ENCODE data around the gene ADGRL2.

ADGRL2 gene

GRCh38 chr1:81873946-81874345 is 73.2 kb downstream of the ADGRL2 start:
- in situ Hi-C loops (cut with HindIII; ENCODE audit: low pct_ligation_motif_present, low sequenced_read_pairs) = no loop called here
- no peak overlapping the region for H3K4me3 ChIP-seq (ENCODE audit: low read depth, low read length)
- no peaks in the 10 kb centered on the region for H3K27me3 ChIP-seq (replicated peaks)
- H3K27ac ChIP-seq = no peak overlapping the region
- no peak for DNase-seq
- TF ChIP-seq, protein P1, sequence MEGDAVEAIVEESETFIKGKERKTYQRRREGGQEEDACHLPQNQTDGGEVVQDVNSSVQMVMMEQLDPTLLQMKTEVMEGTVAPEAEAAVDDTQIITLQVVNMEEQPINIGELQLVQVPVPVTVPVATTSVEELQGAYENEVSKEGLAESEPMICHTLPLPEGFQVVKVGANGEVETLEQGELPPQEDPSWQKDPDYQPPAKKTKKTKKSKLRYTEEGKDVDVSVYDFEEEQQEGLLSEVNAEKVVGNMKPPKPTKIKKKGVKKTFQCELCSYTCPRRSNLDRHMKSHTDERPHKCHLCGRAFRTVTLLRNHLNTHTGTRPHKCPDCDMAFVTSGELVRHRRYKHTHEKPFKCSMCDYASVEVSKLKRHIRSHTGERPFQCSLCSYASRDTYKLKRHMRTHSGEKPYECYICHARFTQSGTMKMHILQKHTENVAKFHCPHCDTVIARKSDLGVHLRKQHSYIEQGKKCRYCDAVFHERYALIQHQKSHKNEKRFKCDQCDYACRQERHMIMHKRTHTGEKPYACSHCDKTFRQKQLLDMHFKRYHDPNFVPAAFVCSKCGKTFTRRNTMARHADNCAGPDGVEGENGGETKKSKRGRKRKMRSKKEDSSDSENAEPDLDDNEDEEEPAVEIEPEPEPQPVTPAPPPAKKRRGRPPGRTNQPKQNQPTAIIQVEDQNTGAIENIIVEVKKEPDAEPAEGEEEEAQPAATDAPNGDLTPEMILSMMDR (IDR thresholded peaks at IDR 0.05; ENCODE audit: low read depth, low read length, missing control alignments) = no peak
- no peaks in the 10 kb centered on the region for H3K36me3 ChIP-seq (replicated peaks)

DNA sequence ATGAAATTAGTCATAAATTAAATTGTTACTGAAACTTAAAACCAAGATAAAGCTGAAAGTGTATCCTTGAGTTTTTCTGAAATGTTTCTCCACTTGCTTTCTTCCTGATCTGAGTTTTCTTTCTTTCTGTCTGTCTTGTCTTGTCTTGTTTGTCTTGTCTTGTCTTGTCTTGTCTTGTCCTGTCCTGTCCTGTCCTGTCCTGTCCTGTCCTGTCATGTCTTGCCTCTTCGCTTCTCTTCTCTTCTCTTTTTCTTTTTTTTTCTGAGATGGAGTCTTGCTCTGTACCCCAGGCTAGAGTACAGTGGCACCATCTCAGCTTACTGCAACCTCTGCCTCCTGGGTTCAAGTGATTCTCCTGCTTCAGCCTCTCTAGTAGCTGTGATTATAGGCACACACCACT is 73.7 kb downstream of the ADGRL2 start:
- in situ Hi-C loops (cut with HindIII; ENCODE audit: low pct_ligation_motif_present, low sequenced_read_pairs) = no loop called here
- H3K4me3 ChIP-seq (ENCODE audit: low read depth, low read length) = no peak overlapping the region
- TF ChIP-seq, protein P1 (IDR thresholded peaks at IDR 0.05; ENCODE audit: low read depth, low read length, missing control alignments) = no peak

GRCh38 chr1:81874940-81875339 is 74.2 kb downstream of the ADGRL2 start:
- Histone ChIP-seq H3K4me3 (ENCODE audit: low read depth, low read length) (no peak overlapping the region), H3K36me3 (replicated peaks) (no peaks in the 10 kb centered on the region), H3K27me3 (replicated peaks) (no peaks in the 10 kb centered on the region), H3K27ac (no peak overlapping the region)
- in situ Hi-C loops (cut with HindIII; ENCODE audit: low pct_ligation_motif_present, low sequenced_read_pairs) = no loop called here
- DNase-seq = no peak
- TF ChIP-seq, protein P1 (IDR thresholded peaks at IDR 0.05; ENCODE audit: low read depth, low read length, missing control alignments) = no peak

More for the DNA sequence above, 73.7 kb downstream of the ADGRL2 start:
- H3K27me3 ChIP-seq (replicated peaks) = no peaks in the 10 kb centered on the region
- no peaks in the 10 kb centered on the region for H3K36me3 ChIP-seq (replicated peaks)
- DNase-seq = no peak
- no peak overlapping the region for H3K27ac ChIP-seq

DNA sequence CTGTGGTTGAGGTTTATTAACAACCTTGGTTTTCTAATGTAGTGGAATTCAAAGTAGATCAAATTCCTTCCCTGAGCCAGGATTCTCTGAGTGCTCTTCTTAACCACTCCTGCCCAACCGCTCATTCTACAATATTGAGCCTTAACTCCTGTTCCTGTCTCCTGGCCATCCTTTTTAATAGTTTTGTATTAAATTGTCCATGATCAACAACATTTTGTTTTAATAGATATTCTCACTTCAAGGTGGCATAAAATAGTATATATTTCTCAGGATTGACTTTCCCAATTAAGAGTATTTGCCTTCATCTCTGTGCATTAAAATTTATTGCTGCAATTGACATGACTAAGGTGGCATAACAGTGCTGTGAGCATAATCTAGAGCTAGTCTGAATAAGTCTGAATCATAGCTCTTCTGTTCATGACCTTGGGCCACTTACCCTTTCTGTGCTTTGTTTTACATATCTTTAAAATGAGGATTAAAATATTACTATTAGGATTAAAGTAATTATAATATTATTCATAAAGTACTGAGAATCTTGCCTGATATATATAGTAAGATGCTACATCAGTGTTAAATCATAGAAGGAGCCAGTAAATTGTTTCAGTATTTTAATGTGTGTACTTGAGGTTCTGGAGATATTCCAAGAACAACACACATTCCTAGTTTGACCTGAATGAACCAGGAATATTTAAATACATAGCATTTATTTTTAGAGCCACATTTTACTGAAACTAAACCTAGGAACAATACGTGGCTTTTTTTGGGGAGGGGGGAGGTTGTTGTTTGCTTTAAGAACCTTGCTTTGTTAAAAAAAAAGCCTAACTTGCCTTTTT is 76.4 kb downstream of the ADGRL2 start:
- in situ Hi-C loops (cut with HindIII; ENCODE audit: low pct_ligation_motif_present, low sequenced_read_pairs) = no loop called here
- Histone ChIP-seq H3K27ac (peak overlapping the region; percentile 11), H3K27me3 (replicated peaks) (no peaks in the 10 kb centered on the region), H3K36me3 (replicated peaks) (no peaks in the 10 kb centered on the region), H3K4me3 (ENCODE audit: low read depth, low read length) (no peak overlapping the region)
- DNase-seq = peak; percentile 33
- TF ChIP-seq, protein P1 (IDR thresholded peaks at IDR 0.05; ENCODE audit: low read depth, low read length, missing control alignments) = no peak

- H3K4me3 ChIP-seq (ENCODE audit: low read depth, low read length) = no peak overlapping the region
- in situ Hi-C loops (cut with HindIII; ENCODE audit: low pct_ligation_motif_present, low sequenced_read_pairs) = no loop called here
- no peak for DNase-seq
- no peaks in the 10 kb centered on the region for H3K27me3 ChIP-seq (replicated peaks)
- TF ChIP-seq, protein P1 (IDR thresholded peaks at IDR 0.05; ENCODE audit: low read depth, low read length, missing control alignments) = no peak
- H3K36me3 ChIP-seq (replicated peaks) = no peaks in the 10 kb centered on the region
- H3K27ac ChIP-seq = no peak overlapping the region
Observed at GRCh38 chr1:81877940-81878339, 77.2 kb downstream of the ADGRL2 start.

All from brain microvascular endothelial cell (primary cell).